HG02973 (cell line): ENCODE data around the gene NEUROG1.
"Not testable (repeated sequence)": the region's sequence is repeated elsewhere in the genome, so short reads cannot be mapped to it uniquely, and the experiment has no call there.

Source experiments
- ATAC-seq: cut with Tn5 transposase; IDR thresholded peaks from one replicate; pipeline ENCODE4 v1.9.1; 2021; ENCODE audit warnings: moderate library complexity; ENCODE audit not compliant: unreplicated experiment

Gene NEUROG1

GRCh38 chr5:135537745-135538144 is 2.0 kb upstream of the NEUROG1 start:
- no peak for ATAC-seq

- no peak for ATAC-seq
These were observed 1.5 kb upstream of the NEUROG1 start for GRCh38 chr5:135537271-135537670.

DNA sequence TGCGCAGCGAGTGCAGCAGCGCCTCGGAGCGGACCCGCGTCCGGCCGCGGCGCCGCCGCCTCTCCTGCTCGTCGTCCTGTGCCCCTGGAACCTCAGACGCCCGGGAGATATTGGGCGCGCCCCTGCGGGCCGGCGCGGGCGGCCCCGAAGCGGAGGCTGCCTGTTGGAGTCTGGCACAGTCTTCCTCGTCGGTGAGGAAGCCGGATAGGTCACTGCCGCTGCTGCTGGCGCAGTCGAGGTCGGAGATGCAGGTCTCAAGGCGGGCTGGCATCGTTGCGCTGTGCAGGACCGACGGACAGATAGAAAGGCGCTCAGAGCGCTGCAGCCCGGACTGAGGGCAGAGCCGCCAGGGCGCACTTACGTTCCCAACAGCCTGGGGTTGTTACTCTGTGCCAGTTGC is 344 bp downstream of the NEUROG1 start:
- no peak for ATAC-seq

- no peak for ATAC-seq
These were observed 950 bp downstream of the NEUROG1 start for GRCh38 chr5:135534609-135535419.

DNA sequence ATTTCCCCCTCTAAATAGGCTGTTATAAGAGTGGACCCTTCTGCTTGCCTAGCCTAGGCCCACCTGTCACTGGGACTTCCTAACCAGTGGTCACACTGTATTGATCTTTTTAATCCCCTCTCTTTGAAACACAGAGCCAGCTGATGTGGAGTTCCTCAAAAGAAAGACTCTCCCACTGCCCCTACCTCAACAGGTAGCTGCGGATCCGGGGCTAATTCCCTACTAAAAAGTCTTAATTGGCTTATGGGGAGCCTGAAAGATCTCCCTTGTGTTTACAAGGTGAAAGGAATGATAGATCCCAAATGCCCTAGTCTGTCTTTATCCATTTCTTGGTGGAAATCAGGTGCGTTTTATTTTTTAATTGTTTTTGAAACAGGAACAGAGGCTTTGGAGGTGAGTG is 2.0 kb downstream of the NEUROG1 start:
- no peak for ATAC-seq

GRCh38 chr5:135533334-135533733 is 2.4 kb downstream of the NEUROG1 start:
- ATAC-seq: no peak

DNA sequence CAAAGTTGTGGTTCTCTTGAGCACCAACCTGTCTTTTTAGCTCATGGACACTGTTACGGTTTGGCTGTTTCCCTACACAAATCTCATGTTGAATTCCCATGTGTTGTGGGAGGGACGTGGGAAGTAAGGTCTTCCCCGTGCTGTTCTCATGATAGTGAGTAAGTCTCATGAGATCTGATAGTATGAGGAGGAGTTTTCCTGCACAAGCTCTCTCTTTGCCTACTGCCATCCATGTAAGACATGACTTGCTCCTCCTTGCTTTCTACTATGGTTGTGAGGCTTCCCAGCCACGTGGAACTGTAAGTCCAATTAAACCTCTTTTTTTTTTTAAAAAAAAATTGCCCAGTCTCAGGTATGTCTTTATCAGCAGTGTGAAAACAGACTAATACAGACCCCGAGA is 6.2 kb downstream of the NEUROG1 start:
- not testable (repeated sequence) for ATAC-seq

GRCh38 chr5:135526924-135527323 is 8.8 kb downstream of the NEUROG1 start:
- ATAC-seq: no peak

DNA sequence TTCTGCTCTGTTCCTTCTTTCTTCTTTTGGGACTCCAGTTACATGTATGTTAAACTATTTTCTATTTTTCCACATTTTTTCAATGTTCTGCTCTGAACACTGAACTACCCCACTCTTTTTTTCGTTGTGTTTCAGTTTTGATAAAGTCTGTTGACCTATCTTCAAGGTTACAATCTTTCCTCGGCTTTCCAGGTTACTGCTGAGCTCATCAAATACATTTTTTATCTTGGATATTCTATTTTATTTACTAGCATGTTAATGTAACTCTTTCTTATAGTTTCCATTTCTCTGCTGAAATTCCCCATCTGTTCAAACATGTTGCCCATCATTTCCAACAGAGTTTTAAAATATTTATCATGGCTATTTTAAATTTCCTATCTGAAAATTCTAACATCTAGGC is 13.8 kb downstream of the NEUROG1 start:
- ATAC-seq: no peak

DNA sequence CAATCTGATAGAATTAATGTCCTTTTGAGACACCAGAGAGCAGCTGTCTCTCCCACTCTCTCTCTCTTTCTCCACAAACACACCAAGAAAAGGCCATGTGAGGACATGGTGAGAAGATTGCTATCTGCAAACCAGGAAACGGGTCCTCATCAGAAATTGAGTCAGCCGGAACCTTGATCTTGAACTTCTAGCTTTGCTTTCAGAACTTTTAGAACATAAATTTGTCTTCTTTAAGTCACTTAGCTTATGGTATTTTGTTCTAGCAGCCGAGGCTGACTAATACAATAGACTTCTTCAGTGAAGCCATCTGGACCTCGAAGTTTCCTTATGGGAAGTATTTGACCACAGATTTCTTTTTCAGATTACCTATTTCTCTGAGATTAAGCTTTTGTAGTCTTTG is 18.1 kb downstream of the NEUROG1 start:
- no peak for ATAC-seq

GRCh38 chr5:135514116-135514515 is 21.6 kb downstream of the NEUROG1 start:
- no peak for ATAC-seq

DNA sequence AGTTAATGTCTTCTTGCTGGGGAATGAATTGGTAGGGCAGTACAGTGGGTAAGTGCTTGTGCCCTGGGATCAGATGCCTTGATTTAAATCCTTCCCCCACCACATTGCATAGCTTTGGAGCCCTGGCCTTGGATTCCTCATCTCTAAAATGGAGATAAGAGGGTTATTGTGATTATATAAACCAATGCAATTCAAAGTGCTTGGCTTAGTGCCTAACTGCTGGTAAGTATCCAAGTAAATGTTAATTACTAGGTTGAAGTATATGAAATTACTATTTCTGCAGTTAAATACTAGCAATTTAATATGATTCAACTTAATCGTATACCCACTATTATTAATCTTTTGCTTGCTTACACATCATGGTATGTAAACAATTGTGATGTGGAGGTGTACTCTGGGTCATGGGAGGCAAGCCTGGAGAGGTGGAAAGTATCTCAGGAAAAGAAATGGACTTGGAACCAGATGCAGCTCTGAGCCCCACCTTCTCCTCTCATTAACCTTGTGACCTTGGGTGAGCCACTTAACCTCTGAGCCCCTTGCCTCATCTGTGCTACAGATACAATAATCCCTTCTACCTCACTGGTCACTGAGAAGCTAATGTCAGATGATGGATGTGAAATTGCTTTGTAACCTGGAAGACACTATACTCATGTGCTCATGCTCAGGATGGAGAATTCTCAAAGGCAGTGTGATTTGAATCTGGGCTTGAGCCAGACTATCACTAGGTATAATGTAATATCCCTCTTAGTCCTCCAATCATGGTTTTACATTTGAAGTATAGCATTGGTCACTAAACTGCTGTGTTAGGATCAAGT is 23.8 kb downstream of the NEUROG1 start:
- no peak for ATAC-seq

GRCh38 chr5:135509995-135510394 is 25.8 kb downstream of the NEUROG1 start:
- no peak for ATAC-seq

- ATAC-seq: no peak
These were observed 27.2 kb downstream of the NEUROG1 start for GRCh38 chr5:135508496-135509005.

GRCh38 chr5:135505973-135506372 is 29.8 kb downstream of the NEUROG1 start:
- no peak for ATAC-seq

DNA sequence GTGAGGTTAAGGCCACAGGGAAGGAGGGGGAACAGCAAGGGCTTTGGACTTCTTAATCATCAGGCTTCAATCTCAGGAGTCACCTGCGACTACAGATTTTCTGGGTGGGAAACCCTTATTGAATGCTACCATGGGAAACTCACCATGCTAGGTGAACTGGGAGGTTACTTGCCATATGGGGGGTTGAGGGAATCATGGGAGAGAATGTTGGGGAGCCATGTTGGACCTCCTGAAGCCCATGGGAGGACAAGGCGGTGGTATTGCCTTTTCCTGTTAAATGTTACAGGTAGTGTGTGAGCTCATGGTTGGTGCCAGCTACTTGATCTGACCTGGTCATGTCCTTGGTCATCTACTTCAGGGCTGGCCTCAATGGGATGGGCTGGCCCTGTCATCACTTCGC is 31.4 kb downstream of the NEUROG1 start:
- no peak for ATAC-seq

GRCh38 chr5:135503871-135504270 is 31.9 kb downstream of the NEUROG1 start:
- ATAC-seq: no peak

GRCh38 chr5:135502836-135503520 is 32.8 kb downstream of the NEUROG1 start:
- ATAC-seq: no peak

- no peak for ATAC-seq
These were observed 33.8 kb downstream of the NEUROG1 start for GRCh38 chr5:135501965-135502364.

DNA sequence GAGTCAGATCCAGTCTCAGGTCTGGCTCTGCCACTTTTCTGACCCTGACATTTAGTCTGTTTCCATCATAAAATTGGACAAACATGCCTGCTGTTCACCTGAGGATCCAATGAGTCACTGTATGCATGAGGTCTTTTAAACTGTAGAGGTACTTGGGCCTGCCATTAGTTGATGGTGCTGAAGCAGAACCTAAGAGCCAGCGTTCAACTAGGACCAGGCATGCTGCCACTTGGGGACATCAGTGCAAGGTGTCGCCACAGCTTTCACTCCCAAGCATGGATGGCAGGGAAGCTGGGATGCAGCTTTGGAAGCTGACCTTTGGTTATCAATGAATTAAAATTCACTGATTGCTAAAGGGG is 37.1 kb downstream of the NEUROG1 start:
- no peak for ATAC-seq

DNA sequence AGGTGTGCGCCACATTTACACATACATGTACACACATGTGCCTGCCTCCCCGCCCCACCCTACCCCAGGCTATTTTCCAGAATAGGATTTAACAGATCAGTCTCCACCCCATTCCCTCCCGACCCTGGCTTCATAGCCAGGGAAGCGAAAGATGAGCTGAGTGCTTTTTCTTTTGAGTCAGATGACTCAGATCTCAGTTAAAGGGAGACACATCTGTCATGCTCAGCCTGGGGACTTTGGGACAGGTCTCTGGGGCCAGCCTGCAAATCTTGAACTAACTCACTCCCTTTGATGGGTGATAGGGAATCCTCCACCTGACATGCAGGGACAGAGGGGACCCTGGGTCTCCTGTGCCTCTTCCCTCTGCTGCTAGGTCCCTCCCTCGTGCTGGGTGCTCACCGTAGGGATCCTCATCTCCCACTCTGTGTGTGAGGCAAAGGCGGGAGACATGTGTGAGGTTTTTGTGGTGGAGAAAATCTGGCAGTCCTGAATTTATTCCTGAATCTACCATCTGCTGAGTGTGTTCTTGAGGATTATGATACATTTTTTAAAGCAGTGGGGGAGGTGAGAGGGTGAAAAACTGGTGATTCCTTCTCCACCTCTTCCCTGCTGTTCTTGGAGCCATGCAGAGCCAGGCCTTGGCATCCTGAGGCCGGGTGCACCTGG is 37.7 kb downstream of the NEUROG1 start:
- ATAC-seq: no peak
